NCI-H774 (cell line): ENCODE data around the gene FKBP1B.
"Not testable (repeated sequence)": the region's sequence is repeated elsewhere in the genome, so short reads cannot be mapped to it uniquely, and the experiment has no call there.

ENCODE experiments used
- DNase-seq: peaks from one replicate; lab custom pipeline; 2025; lab: John Stamatoyannopoulos, UW

The FKBP1B gene

GRCh38 chr2:24049485-24050021 is at the start of gene FKBP1B:
Gene FKBP1B, plus strand, starts transcription at chr2:24049741. Its CDS starts 109 bp downstream, at chr2:24049850.
- DNase-seq: peak; percentile 58

- no peak for DNase-seq
These were observed 41.8 kb upstream of the FKBP1B start for GRCh38 chr2:24007693-24008092.

GRCh38 chr2:24008672-24009366 is 40.7 kb upstream of the FKBP1B start:
- DNase-seq: no peak

- no peak for DNase-seq
These were observed 40.2 kb upstream of the FKBP1B start for GRCh38 chr2:24009367-24009679.

DNA sequence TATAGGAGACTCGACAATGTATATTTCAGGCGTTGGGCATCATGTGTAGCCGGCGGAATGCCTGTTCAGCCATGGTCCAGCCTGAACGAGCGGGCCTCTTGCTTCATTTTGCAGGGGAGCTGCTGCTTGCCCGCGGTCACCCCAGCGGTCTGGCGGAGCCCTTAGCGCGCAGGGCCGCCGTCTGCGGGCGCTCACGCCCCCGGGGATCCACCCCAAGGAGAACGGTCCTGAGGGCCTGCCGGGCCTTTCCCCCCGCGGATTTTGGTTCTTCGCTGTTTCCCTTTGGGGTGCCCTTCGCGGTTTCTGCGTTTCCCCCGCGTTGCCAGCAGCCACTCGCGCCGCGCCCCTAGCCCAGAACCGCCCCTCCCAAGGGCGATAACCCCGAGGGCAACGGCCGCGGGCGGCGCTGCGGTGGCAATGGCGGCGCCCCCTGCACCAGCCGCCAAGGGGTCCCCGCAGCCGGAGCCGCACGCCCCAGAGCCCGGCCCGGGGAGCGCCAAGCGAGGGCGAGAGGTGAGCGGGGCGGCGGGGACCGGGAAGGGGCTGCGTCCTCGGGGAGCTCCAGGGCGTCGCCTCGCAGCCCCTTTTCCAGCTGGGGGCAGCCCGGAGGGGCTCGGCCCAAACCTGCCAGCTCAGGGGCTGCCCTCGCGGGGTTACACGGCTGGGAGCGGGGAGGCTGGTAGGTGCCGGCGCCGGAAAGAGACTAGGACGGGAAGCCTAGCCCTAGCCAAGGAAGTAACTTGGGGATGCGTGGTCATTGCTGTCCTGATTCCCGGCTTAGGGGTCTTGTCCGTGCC is 39.7 kb upstream of the FKBP1B start, which contains the start of gene MFSD2B:
Gene MFSD2B, plus strand, starts transcription at position 406 of the 797 bp plus-strand sequence. Its CDS starts 12 bp downstream, at position 418.
- DNase-seq: no peak

DNA sequence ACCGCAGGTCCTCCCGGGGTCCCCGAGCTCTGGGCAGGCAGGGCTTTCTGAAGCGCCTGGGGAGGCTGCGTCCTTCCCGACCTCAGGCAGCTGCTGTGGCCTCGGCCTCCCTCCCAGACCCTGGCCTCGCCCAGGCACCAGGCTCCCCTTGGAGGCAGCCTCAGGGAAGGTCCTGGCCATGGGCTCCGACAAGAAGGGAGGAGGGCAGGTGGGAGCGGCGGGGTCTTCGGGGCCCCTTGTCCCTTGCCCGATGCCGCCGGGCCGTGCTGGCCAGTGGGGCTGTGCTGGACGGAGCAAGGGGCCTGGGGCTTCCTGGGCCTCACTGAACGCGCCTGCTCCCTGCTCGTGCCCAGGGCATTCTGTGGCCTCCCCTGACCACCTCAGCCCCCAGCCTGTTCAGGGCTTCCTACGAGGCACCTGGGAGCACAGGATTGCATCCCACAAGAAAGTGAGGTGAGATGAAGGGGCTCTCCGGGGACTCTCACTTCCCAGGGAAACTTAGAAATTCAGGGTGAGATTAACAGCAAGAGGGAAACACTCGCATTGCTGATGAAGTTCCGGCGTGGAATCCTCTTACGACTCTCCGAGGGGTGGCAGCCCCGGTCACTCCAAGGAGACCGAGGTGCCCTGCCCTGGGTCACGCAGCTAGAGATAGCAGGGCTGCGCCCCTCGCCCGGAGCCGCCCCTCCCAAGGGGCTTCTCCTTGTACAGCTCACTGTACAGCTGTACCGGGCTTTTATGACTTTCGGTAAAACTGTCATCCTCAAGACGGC is 38.9 kb upstream of the FKBP1B start:
- no peak for DNase-seq

DNA sequence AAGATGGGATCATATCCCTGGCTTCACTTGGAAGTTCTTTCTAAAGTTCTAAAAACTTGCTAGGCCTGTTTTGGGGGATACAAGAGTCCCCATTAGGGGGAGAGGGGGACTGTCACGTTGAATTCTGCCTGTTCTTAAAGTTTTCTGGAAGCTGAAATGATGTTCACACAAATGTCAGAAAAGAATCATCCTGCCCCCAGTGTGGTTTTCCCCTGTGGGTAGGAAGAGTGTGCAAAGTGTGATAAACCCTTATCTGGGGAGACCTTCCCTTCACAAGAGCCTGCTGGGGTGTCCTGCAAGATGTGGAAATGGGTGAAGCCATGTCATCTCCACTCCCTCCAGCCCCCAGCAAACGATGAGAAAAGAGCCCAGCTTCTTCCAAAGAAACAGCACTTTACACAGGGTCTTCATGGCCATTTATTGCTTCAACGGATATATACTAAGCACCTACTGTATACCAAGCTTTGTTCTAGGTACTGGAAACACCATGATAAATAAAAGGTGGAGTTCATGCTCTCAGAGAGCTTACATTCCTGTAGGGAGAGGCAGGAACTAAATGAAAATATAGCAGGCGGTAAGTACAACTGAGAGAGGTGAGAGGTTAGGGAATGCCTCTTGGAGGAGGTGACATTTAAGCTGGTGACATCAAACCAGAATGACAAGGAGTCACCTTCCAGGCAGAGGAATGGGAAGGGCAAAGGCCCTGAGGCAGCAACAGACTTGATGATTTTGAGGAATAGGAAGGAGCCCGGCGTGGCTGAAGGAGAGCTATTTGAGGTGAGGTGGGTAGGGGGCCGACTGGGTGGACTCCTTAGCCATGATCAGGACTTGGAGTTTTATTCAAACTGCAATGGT is 38.1 kb upstream of the FKBP1B start:
- no peak for DNase-seq

- DNase-seq: no peak
These were observed 36.9 kb upstream of the FKBP1B start for GRCh38 chr2:24012521-24013188.

GRCh38 chr2:24014902-24015301 is 34.6 kb upstream of the FKBP1B start:
- DNase-seq: not testable (repeated sequence)

DNA sequence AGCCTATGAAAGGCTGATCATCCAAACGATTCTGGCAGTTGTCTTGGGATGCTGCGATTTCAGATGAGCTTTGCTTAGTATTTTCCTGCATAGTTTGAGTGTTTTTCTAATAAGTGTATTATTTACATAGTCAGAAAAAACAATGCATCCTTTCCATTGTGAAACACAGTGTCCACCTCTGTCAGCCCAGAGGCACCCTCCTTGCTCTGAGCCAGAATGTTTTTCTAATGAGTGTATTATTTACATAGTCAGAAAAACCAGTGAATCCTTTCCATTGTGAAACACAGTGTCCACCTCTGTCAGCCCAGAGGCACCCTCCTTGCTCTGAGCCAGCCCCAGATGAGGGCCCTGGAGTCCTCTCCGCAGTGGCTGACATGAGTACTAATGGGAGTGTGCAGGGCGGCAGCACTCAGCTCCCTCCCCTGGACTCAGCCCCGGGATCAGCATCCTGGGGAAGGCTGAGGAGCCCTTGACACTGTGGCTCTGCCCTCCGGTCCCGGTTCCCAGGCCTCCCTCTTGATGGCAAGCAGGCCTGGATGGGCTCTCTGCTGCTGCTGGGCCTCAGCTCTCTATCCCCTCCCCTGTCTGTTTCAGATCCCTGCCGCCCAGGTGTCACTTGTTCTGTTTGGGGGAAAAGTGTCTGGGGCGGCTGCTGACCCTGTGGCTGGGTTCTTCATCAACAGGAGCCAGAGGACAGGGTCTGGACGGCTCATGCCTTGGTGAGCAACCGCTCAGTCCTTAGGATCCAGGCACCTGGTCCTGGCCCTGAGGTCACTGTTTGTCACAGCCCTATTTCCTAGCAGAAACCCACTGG is 33.8 kb upstream of the FKBP1B start:
- DNase-seq: no peak

GRCh38 chr2:24016376-24016761 is 33.2 kb upstream of the FKBP1B start:
- no peak for DNase-seq

DNA sequence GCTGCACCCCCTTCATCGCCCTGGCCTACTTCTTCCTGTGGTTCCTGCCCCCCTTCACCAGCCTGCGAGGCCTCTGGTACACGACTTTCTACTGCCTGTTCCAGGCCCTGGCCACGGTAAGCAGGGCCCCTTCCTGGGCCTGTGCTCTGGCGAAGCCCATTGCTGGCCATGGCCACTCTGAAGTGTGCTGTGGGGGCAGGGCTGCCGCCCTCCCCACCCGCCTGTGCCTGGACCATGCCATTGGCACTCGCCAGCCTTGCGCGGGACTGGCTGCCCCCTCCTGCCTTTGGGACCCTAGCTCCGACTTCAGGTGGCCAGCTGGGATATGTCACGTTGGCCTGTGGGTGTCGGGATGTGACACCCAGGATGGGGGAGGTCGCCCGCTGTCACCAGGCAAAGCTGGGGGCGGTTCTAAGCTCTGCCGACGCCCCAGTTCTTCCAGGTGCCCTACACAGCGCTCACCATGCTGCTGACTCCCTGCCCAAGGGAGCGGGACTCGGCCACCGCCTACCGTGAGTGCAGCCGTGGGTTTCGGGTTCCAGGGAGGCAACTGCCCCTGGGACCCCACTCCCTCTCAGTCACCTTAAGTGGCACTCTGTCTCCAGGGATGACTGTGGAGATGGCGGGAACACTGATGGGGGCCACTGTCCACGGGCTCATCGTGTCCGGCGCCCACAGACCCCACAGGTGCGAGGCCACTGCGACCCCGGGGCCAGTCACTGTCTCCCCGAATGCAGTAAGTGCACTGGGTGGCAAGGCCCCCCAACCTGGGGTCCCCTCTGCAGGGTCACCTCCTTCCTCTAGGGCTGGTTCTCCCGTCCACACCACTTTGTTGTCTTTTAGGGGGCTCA is 32.5 kb upstream of the FKBP1B start:
- DNase-seq: no peak

DNA sequence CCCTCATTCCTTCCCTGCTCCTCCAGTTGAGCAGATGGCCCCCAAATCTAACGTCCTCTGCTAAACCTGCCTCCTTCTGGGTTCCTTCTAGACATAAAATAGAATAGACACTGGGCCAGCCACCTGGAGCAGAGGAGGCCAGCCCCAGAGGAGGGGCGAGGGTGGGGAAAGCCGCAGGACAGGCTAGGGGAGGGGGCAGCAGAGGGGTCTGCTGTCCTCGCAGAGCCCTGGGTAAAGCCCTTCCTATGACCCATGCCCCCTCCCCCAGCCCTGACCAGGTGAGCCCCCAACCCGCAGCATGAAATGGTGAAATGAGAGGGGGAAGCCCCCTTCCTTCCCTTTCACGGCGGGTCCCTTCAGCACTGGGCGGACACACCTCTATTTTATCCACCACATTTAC is 31.8 kb upstream of the FKBP1B start:
- no peak for DNase-seq

DNA sequence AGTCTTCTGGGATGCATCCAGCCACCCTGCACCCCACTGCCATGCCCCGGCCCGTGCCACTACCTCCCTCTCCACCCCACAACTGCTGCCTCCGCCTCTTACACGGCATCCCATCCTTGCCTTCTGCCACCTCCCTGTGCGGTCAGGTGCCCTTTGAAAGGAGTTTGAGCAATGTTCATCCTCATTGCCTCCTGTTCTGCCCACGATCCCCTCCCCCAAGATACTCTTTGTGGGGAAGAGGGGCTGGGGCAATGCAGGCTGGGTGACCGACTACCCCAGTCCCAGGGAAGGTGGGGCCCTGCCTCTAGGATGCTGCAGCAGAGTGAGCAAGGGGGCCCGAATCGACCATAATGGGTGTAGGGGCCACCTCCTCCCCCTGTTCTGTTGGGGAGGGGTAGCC is 31.3 kb upstream of the FKBP1B start:
- no peak for DNase-seq

DNA sequence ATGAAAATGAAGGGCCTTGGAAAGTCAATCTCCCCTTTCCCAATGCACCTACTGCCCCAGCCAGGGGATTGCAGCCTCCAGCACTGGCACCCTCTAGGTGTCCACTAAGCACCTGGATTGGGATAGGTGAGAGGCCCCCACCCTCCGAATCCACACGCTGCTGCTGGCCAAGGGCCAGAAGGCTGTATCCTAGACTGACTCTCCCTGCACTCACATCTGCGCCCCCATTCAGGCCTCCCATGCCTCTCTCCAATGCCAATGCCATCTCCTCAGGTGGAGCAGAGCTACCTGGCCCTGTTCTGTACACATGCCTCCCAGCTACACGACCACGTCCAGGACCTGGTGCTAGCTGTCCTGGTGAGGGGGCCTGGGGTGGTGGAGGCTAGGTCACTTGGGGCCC is 29.8 kb upstream of the FKBP1B start:
- no peak for DNase-seq

DNA sequence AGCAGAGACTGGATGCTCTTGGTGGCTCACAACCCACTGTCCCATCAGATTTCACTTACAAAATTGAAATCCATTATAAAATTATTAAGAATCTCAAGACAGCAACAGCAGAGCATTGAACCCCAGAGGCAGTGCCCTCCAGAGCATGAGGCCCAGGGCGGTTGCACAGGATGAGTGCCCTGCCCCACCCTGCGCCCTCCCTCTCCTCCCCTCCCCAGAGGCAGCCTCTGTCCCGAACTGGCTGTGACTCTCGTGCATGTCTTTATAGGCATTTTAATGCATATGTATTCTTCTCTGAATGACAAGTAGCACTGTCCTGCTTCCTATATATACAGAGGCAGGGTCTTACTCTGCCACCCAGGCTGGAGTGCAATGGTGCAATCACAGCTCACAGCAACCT is 29.3 kb upstream of the FKBP1B start:
- DNase-seq: no peak

DNA sequence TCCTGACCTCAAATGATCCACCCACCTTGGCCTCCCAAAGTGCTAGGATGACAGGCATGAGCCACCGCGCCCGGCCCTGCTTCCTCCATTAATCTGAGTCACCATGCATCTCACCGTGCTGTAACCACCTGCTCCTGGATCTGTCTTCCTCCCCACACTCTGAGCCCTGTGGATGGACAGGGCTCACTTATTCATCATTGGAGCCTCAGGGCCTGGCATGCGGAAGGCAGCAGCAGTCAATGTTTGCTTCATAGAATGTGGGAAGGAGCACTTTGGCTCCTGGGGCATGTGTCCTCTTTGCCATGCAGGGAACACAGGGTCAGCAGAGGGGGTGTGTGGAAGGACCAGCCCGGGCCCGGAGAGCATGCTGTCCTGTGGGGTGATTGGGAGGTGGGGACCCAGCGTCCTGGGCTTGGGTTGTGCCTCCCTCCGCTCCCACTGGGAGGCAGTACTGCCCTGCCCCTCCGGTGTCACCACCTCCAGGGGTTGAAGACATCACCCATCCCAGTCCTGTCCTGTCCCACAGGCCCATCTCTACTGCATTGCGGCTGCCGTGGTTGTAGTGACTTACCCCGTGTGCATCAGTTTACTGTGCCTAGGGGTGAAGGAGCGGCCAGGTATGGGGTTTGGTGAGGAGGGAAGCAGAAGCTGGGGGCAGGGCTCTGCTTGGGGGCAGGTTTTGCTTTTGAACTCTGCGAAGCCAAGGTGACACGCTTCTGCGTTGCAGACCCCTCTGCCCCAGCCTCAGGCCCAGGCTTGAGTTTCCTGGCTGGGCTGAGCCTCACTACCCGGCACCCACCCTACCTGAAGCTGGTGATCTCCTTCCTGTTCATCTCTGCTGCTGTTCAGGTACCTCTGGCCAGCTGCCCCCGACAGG is 28.2 kb upstream of the FKBP1B start:
- DNase-seq: no peak

GRCh38 chr2:24022324-24022974 is 27.1 kb upstream of the FKBP1B start:
- no peak for DNase-seq
